ENCODE data around the gene KCNQ2. TPM values are rescaled to one million over a fixed set of nuclear protein-coding genes. Genes with fewer than 3 reads are reported as not detected.

KCNQ2 gene
- total and polyA plus RNA-seq, 12 donors: 0.69 to 81.6 (median 10.3) TPM; not detected in 3

- Histone ChIP-seq H3K4me1 (replicated peaks in 1 of 2) (no peaks in the 10 kb centered on the region), H3K27ac (peak overlapping the region in 1 of 5 donors; percentile 66), H3K36me3 (replicated peaks in 1 of 2) (no peaks in the 10 kb centered on the region), H3K9me3 (replicated peaks in 1 of 3) (no peaks in the 10 kb centered on the region), H3K4me3 (no peak overlapping the region), H3K27me3 (peaks cover 54% of the 10 kb centered on the region)
- DNase-seq: no peak
- intact Hi-C loops (cut with DNase I): no loop called here
- TF ChIP-seq POLR2A (IDR thresholded peaks at IDR 0.05) (no peak), CTCF (IDR thresholded peaks at IDR 0.05) (no peak)
- 63 to 88% (median 68%) methylated on average over 3 to 10 of the region's 10 CpGs for WGBS, 4 donors
These were observed 2.0 kb downstream of the KCNQ2 start for GRCh38 chr20:63470410-63470809.

- no peak for DNase-seq
- TF ChIP-seq POLR2A (IDR thresholded peaks at IDR 0.05) (no peak), CTCF (IDR thresholded peaks at IDR 0.05) (no peak)
- Histone ChIP-seq H3K27me3 (peaks cover 50% of the 10 kb centered on the region), H3K4me3 (no peak overlapping the region), H3K27ac (peak overlapping the region in 1 of 5 donors; percentile 66), H3K36me3 (replicated peaks in 1 of 2) (no peaks in the 10 kb centered on the region), H3K9me3 (replicated peaks in 1 of 3) (no peaks in the 10 kb centered on the region), H3K4me1 (replicated peaks in 1 of 2) (no peaks in the 10 kb centered on the region)
- 63 to 78% (median 72%) methylated on average over 2 to 13 of the region's 13 CpGs for WGBS, 4 donors
- intact Hi-C loops (cut with DNase I): no loop called here
These were observed 2.7 kb downstream of the KCNQ2 start for GRCh38 chr20:63469713-63470101.

GRCh38 chr20:63469019-63469712 lies 3.3 kb downstream of the KCNQ2 start:
- Histone ChIP-seq H3K36me3 (replicated peaks in 1 of 2) (no peaks in the 10 kb centered on the region), H3K9me3 (replicated peaks in 1 of 3) (no peaks in the 10 kb centered on the region), H3K27me3 (peaks cover 45% of the 10 kb centered on the region), H3K27ac (peak overlapping the region in 1 of 5 donors; percentile 66), H3K4me3 (no peak overlapping the region), H3K4me1 (replicated peaks in 1 of 2) (no peaks in the 10 kb centered on the region)
- intact Hi-C loops (cut with DNase I): no loop called here
- no peak for DNase-seq
- WGBS, 4 donors: 50 to 72% (median 70%) methylated on average over 5 to 22 of the region's 22 CpGs
- TF ChIP-seq CTCF (IDR thresholded peaks at IDR 0.05) (no peak), POLR2A (IDR thresholded peaks at IDR 0.05) (peak in 1 of 2 donors; percentile 13)

- H3K9me3 ChIP-seq (replicated peaks in 1 of 3): no peaks in the 10 kb centered on the region
- H3K4me3 ChIP-seq: no peak overlapping the region
- no peaks in the 10 kb centered on the region for H3K36me3 ChIP-seq (replicated peaks in 1 of 2)
- DNase-seq: no peak
- no peaks in the 10 kb centered on the region for H3K4me1 ChIP-seq (replicated peaks in 1 of 2)
- TF ChIP-seq CTCF (IDR thresholded peaks at IDR 0.05) (no peak), POLR2A (IDR thresholded peaks at IDR 0.05) (no peak)
- WGBS, 4 donors: 53 to 81% (median 73%) methylated on average over 2 to 12 of the region's 12 CpGs
- H3K27me3 ChIP-seq: peaks cover 37% of the 10 kb centered on the region
- intact Hi-C loops (cut with DNase I): no loop called here
- peak overlapping the region in 1 of 5 donors; percentile 66 for H3K27ac ChIP-seq
These were observed 4.0 kb downstream of the KCNQ2 start for GRCh38 chr20:63468421-63468820.

All from adrenal gland (tissue), 12 donors.